ENCODE data around the gene CD63.

Gene CD63

DNA sequence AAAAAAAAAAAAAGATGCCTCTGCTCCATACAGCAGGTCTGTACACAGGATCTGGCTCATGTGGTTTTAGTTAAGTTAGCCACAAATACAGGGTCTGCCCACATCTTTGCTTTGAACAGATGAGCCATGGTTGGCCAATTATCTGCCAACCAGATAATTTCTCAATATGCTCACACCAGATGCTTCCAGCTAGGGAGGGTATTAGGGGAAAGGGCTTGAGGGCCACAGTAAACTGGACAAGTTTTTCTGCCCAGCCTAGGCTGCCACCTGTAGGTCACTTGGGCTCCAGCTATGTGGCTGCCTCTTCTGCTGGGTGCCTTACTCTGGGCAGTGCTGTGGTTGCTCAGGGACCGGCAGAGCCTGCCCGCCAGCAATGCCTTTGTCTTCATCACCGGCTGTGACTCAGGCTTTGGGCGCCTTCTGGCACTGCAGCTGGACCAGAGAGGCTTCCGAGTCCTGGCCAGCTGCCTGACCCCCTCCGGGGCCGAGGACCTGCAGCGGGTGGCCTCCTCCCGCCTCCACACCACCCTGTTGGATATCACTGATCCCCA lies 7.8 kb downstream of the CD63 start:
- no peak for DNase-seq (ENCODE audit: low spot score)

DNA sequence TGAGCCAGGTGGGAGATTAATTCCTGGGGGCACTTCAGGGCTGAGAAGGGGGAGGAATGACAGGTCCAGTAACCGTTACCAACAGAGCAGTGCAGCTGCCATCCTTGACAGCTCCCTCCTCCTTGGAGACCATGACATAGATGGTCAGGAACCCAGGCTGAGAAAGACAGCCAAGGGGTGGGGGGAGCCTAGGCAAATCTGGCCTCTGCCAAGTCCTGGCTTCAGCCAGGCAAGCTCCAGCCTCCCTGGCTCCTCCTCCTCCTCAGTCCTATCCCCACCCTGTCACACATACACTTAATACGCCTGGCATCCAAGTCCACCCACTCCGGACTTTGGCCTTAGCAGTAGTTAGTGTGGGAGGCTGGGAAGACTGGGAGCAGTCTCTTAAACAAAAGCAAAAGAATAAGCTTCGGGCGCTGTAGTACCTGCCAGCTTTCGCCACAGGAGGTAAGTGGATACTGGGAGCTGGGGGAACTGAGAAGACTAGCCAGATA lies 8.7 kb downstream of the CD63 start, which contains the start of gene RDH5:
RDH5 (plus strand) TSS at position 323 of the 494 bp plus-strand sequence. CDS start 792 bp downstream, outside the sequence.
- DNase-seq (ENCODE audit: low spot score): no peak

GRCh38 chr12:55719371-55719770 lies 9.4 kb downstream of the CD63 start:
- DNase-seq (ENCODE audit: low spot score): no peak

- DNase-seq (ENCODE audit: low spot score): no peak
Measured at GRCh38 chr12:55718624-55719275, 10.1 kb downstream of the CD63 start.

DNA sequence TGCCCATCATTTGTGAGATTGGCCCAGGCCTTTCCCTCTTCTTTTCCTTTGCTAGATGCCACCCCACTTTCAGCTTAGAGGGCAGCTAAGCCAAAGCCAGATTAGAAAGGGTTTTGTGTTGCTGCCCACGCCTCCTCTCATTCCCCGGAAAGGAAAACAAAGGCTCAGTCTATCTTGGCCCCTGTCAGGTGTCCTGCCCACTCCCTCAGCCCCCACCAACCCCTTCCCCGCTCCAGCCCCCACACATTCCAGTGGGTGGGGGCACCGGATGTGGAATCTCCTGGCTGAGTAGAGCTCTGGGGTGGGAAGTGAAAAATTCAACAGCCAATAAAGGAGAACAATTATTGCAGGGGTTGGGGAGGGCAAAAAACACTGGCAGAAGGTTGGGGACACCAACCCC lies 10.8 kb downstream of the CD63 start:
- no peak for DNase-seq (ENCODE audit: low spot score)

DNA sequence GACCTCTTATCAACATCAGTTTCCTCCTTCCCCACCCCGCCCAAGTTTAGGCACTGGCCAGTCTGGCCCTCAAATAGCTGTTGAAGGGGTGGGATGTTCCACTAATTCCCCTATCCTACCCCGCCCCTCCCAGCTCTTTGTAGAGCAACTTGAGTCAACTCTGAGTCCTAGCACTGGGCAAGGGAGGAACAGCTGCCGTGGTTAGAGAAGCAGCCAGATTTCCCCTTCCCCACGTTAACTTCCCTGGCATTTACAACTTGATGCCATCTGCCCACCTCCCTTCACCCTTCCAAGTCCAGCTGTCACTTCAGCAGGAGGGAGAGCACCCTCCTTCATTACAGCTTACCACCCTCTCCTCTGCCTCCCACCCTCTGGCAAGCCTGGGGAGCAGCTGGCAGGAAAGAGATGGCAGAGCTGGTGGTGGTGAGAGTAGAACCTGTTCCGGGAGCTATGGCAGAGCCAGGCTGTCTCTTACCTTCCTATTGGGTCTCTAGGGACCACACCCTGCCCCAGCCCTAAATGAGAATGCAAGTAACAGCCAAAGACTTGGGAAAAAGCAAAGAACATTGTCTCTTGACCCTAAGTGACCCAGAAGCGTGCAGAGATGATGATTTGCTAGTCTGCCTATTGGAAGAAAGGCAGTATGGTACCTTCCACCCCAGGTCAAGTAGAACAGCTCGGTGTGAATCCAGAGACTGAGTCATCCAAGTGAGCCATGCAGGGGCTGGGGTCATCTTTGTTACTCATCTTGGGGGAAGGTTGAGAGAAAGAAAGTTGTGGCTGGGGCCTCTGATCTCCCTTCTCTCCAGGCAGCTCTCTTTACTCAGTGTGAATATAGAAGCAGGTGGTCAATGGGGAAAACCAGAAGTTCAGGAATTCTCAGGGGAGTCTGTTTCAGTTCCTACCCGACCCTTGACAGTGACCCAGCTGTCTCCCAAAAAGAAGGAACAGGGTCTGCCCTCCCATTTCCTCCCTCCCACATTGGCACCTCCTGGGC lies 11.5 kb downstream of the CD63 start:
- no peak for DNase-seq (ENCODE audit: low spot score)

DNA sequence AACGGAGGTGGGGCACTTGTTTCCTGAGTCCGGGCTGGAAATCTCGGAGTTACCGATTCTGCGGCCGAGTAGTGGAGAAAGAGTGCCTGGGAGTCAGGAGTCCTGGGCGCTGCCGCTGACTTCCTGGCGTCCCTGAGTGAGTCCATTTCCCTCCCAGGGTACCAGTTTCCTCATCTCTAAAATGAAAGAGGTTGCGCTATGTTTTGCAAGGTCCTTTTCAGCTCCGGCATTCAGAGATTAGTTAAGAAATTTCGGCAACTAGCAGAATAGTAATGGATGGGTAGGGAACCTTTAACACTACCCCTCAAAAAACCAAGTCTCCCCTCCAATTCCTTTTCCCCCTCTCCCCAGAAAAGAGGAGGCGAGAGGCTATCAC lies 12.2 kb downstream of the CD63 start:
- no peak for DNase-seq (ENCODE audit: low spot score)

GRCh38 chr12:55715833-55716581 lies 12.8 kb downstream of the CD63 start, which contains the start of gene BLOC1S1:
Gene BLOC1S1, plus strand, starts transcription at chr12:55716046. Its CDS starts 6 bp downstream, at chr12:55716052.
- DNase-seq (ENCODE audit: low spot score): peak; percentile 93

DNA sequence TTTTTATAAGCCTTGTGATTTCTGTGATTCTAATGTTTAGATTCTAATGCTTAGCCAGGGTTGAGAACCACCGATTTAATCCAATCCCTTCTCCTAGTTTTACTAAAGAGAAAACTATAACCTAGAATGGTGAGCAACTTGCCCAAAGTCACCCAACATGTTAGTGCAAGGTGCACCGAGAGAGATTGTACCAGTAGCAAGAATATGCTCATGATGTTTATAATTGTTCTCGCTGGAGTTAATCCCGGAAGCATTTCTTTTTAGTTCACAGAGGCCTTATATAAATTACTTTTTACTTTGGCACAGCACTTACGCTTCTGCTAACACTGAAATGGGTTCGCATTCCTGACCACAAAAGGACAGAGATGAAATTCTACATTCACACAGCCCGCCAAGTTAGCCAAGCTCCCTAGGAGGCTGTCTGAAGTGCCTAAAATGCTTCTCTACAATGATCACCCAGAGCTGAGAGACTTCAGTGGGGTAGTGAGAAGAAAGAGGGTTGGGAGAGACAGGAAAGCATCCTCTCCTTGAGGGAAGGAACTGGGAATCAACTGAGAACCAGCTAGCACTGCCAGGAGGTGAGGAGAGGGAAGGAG lies 13.5 kb downstream of the CD63 start:
- DNase-seq (ENCODE audit: low spot score): no peak

GRCh38 chr12:55713721-55714120 lies 15.1 kb downstream of the CD63 start:
- DNase-seq (ENCODE audit: low spot score): no peak

DNA sequence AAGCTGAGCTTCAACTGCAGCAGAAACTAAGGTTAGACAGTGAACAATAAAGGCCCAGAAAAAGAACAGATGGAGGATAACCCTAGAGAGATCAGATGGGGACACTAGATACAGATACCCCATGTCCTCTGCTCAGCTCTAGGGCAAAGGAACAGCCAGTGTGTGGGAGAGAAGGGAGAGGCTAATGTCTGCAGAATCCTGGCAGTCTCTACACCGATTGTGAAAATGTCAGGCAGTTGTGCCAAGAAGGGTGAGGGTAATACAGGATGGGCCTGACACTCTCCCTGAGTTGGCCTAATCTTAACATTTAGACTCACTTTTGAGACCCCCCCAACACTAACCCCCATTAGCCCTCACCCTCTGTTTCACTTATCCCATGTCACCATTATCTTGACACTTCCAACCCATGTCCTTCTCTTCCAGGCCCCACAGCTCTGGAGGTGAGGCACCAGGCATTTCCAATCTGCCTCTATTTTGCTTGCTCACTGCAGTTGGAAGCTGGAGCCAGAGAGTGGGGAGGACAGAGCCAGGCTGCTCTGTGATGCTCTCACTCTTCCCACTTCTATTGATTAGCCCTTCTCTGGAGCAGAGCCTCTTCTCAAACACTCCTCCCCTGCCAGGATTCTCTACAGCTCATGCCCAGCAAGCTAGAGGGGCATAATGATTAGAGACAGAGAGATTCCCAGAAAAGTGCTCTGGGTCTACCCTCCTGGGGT lies 16.0 kb downstream of the CD63 start:
- no peak for DNase-seq (ENCODE audit: low spot score)

- DNase-seq (ENCODE audit: low spot score): no peak
Measured at GRCh38 chr12:55711786-55712553, 16.8 kb downstream of the CD63 start.

- DNase-seq (ENCODE audit: low spot score): no peak
Measured at GRCh38 chr12:55708695-55709233, 20.0 kb downstream of the CD63 start.

DNA sequence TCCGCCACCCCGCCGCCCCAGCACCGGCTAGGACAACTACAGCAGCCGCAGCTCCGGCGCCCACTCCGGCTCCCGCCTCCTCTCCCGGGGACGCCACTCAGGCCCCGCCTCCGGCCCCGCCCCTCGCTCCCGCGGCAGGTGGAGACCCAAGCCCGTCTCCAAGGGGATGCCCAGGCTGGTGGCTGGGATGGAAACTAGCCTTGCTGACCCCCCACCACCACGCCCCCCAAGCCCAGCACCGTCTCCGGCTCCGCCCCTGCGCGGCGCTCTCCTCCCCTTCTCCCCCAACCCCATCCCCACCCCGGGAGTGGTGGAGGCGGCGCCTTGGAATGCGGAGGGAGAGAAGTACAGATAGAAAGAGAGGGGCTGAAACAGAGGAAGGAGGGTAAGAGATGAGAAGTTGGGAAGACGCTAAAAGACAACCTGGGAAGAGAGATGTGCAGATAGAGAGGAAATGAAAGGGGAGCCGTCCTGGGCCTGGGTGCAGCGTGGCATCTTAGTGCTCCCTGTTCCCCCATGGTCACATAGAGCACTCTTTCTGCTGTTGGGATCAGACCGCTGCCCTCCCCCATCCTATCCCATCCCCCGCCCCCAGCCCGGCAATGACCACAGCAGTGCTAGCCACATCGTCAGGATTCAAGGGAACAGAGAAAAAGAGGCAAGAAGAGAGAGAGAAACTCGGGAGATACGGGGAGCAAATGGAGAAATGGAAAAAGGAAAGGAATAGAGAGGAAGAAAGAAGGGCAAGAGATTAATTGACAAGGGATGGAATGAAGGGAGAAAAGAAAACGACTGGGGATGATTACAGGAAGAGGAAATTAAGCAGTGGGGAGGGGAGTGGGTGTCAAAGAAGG lies 20.7 kb downstream of the CD63 start, which contains the start of gene ITGA7:
ITGA7 (minus strand) TSS at position 64 of the 854 bp plus-strand sequence. CDS start 222 bp downstream, outside the sequence.
- no peak for DNase-seq (ENCODE audit: low spot score)

GRCh38 chr12:55707219-55707671 lies 21.6 kb downstream of the CD63 start:
- DNase-seq (ENCODE audit: low spot score): no peak

GRCh38 chr12:55706568-55707218 lies 22.1 kb downstream of the CD63 start:
- no peak for DNase-seq (ENCODE audit: low spot score)

DNA sequence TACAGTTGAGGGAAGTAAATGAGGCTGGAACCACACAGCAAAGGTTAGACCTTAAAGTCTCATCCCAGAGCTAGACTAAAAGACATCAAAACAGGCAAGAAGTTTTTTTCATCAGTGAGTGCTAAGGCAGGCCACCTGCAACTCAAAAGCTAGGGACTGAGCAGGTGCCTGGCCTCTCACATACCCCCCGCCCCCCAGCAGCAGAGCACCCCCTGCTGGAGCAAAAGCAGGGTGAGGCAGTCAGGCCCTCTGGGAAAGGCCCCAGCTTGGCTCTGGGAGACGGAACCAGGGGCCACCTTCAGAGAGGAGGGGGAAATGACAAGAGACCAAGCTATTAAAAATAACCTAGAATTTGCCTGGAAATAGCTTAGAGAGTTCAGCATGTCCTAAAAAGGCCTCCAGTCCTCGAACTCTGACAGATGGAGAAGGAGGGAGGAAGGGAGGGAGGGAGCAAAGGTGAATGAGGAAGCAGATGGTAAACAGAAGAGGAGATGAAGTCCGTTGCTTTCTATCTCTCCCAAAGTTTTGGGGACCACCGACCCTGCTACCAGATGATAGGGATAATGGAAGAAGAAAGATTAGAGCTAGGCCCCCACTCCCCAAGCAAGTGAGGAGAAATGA lies 22.9 kb downstream of the CD63 start:
- DNase-seq (ENCODE audit: low spot score): no peak

Data from putamen (tissue), 1 donor.